ENCODE measurements around the gene ARL15.

DNA sequence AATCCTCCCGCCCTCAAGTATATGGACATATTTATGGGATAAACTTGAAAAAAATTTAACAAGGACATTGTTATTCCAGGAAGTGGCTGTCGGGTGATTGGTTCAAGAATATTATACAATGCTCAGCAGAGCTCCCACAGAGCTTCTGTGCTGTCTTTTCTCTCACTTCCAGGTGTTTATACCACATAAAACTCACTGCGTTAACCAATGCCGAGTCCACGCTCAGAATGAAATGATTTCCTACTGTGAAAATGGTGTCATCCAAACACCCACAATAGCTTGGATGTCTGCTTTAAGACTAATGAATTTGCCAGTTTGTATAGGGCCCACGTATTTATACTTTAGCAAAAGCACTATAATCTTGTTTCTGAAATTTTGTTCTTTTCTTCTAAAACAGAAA, 381.7 kb downstream of the ARL15 start:
- TF ChIP-seq, protein P1, sequence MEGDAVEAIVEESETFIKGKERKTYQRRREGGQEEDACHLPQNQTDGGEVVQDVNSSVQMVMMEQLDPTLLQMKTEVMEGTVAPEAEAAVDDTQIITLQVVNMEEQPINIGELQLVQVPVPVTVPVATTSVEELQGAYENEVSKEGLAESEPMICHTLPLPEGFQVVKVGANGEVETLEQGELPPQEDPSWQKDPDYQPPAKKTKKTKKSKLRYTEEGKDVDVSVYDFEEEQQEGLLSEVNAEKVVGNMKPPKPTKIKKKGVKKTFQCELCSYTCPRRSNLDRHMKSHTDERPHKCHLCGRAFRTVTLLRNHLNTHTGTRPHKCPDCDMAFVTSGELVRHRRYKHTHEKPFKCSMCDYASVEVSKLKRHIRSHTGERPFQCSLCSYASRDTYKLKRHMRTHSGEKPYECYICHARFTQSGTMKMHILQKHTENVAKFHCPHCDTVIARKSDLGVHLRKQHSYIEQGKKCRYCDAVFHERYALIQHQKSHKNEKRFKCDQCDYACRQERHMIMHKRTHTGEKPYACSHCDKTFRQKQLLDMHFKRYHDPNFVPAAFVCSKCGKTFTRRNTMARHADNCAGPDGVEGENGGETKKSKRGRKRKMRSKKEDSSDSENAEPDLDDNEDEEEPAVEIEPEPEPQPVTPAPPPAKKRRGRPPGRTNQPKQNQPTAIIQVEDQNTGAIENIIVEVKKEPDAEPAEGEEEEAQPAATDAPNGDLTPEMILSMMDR (IDR thresholded peaks at IDR 0.05; ENCODE audit: extremely low read depth in 1 of 2, insufficient read depth in 1 of 2, low read depth in 1 of 2, low read length in 2 of 2), result no peak
- TF ChIP-seq EZH2 (IDR thresholded peaks at IDR 0.05; ENCODE audit: borderline replicate concordance, low read depth, low read length, severe bottlenecking), result no peak
- TF ChIP-seq POLR2A (IDR thresholded peaks at IDR 0.05; ENCODE audit: low read depth, low read length), result no peak
- TF ChIP-seq, protein P2, sequence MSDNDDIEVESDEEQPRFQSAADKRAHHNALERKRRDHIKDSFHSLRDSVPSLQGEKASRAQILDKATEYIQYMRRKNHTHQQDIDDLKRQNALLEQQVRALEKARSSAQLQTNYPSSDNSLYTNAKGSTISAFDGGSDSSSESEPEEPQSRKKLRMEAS (IDR thresholded peaks at IDR 0.05; ENCODE audit: insufficient read depth, insufficient read length), result no peak
- TF ChIP-seq POLR2AphosphoS5 (IDR thresholded peaks at IDR 0.05; ENCODE audit: insufficient read depth, low read depth, low read length), result no peak
- no peak for TF ChIP-seq FOS (IDR thresholded peaks at IDR 0.05; ENCODE audit: borderline replicate concordance, insufficient read depth, low read length)
- no peak for TF ChIP-seq JUN (IDR thresholded peaks at IDR 0.05; ENCODE audit: borderline replicate concordance, insufficient read depth, insufficient read length, low read depth)

Data from endothelial cell of umbilical vein (primary cell).